Stimulated activated CD8-positive, alpha-beta memory T cell treated with anti-CD3 and anti-CD28 coated beads, Interleukin-7, amount 100 ng/mL, for 1 hour (primary cell): ENCODE measurements around the gene PCNX3.

ENCODE experiments used
- DNase-seq, 2 donors: peaks; one replicate each; pipeline ENCODE4 v3.0.0-alpha.2; 2020; ENCODE audit warnings: low read depth in 2 of 2

The PCNX3 gene

GRCh38 chr11:65639623-65640482, 24.3 kb downstream of the PCNX3 start:
- peak; percentile 37 to 56 for DNase-seq

DNA sequence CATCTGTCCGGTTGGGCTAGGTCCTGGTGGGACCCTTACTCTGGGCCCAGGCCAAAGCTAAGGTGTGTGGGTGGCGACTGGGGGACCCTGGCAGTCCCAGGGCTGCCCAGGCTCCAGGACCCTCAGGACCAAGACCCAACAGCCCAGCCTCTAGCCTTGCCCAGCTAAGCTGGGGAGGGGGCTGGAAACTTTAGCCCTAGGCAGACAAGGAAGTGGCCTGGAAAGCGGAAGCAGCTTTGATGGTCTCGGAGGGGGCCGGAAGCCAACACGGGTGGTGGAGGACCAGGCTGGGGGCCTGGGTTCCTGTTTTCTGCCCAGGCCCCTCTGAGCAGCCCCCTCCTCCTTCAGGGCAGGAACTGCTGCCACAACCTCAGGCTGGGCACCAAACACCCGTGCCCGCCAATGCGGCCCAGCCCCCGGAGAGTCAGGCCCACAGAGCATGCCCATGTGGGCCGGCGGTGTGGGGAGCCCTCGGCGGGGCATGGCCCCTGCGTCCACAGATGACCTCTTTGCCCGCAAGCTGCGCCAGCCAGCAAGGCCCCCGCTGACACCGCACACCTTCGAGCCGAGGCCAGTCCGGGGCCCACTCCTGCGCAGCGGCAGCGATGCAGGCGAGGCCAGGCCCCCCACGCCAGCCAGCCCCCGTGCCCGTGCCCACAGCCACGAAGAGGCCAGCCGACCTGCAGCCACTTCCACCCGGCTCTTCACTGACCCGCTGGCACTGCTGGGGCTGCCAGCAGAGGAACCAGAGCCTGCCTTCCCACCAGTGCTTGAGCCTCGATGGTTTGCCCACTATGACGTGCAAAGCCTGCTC, 25.1 kb downstream of the PCNX3 start:
- peak in 1 of 2 donors; percentile 27 for DNase-seq

DNA sequence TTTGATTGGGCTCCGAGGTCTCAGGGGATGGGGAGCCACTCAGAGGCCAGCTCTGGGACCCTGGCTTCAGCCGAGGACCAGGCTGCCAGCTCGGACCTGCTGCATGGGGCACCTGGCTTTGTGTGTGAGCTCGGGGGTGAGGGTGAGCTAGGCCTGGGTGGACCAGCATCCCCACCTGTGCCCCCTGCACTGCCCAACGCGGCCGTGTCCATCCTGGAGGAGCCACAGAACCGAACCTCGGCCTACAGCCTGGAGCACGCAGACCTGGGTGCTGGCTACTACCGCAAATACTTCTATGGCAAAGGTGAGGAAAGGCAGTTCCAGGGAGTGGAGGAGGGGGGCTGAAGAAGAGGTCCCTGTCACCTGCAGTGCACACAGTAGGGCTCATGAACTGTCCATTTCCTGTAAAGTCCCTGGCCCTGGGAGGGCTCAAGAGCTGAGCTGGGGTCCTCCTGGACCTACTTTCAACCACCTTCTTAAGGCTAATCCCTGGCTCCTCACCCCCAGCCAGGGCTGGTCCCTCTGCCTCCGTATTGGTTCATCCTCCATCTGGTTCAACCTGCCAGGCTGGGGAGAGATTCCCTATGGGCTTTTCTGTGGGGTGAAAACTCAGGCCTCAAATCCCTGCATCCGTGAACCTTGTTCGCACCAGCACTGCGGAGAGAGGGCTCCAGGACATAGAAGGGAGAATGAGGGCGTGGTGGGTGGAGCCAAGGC, 25.9 kb downstream of the PCNX3 start:
- DNase-seq, result no peak

DNA sequence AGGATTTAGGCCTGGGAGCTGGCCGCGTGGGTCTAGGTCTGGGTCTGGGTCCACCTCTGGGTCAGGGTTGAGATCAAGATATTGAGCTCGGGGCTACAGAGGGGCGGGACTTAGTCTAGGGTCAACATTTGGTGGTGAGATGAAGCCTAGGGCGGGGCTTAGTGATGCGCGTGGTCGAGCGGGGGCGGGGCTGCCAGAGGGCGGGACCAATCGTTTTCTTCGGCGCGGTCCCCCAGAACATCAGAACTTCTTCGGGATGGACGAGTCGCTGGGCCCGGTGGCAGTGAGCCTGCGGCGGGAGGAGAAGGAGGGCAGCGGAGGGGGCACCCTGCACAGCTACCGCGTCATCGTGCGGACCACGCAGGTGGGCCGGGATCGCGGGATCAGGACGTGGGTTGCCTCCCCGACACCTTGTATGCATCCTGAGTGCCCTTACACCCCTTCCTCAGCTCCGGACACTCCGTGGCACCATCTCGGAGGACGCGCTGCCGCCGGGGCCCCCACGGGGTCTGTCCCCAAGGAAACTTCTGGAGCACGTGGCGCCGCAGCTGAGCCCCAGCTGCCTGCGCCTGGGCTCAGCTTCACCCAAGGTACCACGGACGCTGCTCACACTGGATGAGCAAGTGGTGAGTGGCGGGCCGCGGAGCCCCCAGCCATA, 26.6 kb downstream of the PCNX3 start:
- DNase-seq, result no peak

DNA sequence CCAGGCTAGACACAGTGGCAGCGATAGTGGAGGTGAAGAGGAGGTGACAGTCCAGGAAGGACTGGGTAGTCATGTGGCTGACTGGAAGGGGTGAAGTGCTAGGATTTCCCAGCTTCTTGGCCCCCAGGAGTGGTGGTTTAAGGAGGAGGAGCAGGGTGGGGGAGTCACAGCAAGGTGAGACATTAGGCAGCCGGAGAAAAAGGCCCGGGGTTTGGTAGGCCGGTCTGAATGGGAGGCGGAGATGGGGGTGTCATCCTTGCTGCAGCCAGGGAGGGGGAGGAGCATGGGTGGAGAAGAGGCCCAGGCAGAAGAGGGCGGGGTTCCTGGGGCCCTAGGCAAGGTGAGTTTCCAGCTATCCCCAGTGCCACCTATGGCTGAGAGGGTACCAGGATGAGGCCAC, 28.4 kb downstream of the PCNX3 start:
- no peak for DNase-seq

GRCh38 chr11:65644837-65645236, 29.3 kb downstream of the PCNX3 start:
- no peak for DNase-seq

DNA sequence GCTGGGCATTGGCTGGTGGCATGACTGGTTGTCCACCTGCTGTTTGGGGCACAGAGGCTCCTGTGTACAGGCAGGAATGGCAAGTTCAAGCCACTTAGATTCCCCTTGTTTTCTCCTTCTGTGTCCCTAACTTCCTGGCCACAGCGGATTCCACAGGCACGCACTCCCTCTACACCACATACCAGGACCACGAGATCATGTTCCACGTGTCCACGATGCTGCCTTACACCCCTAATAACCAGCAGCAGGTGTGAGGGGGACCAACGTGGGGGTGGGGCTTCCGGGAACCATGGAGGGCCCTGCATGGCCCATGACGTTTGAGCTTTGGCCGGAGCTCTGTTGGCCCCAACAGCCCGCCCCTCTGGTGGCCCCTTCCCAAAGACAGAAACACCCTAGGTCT, 30.1 kb downstream of the PCNX3 start:
- no peak for DNase-seq

- no peak for DNase-seq
These were observed 30.8 kb downstream of the PCNX3 start for GRCh38 chr11:65646288-65646957.

DNA sequence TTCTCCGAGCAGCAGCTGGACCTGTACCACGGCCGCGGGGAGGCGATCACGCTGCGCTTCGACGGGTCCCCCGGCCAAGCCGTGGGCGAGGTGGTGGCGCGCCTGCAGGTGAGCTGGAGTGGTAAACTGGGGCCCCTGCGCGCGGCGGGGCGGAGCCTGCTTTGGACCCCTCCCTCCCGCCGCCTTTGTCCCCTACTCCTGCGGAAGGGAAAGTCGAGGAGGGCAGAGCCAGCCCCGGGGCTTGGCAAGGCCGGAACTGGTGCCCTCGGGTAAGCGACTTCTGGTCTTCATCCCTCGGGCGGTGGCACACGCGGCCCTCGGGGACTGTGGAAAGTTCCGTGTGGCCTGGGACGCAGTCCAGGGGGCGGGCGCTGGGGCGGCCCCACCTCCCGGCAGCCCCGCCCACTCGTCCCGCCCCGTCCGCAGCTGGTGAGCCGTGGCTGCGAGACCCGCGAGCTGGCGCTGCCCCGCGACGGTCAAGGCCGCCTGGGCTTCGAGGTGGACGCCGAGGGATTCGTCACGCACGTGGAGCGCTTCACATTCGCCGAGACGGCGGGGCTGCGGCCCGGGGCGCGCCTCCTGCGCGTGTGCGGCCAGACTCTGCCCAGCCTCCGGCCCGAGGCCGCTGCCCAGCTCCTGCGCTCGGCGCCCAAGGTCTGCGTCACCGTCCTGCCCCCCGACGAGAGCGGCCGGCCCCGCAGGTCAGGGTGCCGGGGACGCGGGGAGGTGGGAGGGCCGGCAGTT, 31.6 kb downstream of the PCNX3 start:
- no peak for DNase-seq

- no peak for DNase-seq
These were observed 33.5 kb downstream of the PCNX3 start for GRCh38 chr11:65648997-65649493.

- no peak for DNase-seq
These were observed 34.3 kb downstream of the PCNX3 start for GRCh38 chr11:65649656-65650546.

- no peak for DNase-seq
These were observed 35.2 kb downstream of the PCNX3 start for GRCh38 chr11:65650547-65651338.

DNA sequence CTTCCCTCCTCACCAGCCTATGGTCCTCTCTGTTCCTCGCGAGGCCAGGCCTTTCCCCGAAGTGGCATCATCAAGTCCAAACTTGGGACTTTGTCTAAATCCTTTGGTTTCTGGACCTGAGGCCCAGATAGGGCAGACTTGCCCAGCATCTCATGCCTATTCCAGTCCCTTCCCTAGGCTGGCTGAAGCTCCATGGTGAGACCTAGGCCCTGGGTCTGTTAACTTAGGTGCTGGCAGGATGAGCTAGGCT, 35.7 kb downstream of the PCNX3 start:
- no peak for DNase-seq

DNA sequence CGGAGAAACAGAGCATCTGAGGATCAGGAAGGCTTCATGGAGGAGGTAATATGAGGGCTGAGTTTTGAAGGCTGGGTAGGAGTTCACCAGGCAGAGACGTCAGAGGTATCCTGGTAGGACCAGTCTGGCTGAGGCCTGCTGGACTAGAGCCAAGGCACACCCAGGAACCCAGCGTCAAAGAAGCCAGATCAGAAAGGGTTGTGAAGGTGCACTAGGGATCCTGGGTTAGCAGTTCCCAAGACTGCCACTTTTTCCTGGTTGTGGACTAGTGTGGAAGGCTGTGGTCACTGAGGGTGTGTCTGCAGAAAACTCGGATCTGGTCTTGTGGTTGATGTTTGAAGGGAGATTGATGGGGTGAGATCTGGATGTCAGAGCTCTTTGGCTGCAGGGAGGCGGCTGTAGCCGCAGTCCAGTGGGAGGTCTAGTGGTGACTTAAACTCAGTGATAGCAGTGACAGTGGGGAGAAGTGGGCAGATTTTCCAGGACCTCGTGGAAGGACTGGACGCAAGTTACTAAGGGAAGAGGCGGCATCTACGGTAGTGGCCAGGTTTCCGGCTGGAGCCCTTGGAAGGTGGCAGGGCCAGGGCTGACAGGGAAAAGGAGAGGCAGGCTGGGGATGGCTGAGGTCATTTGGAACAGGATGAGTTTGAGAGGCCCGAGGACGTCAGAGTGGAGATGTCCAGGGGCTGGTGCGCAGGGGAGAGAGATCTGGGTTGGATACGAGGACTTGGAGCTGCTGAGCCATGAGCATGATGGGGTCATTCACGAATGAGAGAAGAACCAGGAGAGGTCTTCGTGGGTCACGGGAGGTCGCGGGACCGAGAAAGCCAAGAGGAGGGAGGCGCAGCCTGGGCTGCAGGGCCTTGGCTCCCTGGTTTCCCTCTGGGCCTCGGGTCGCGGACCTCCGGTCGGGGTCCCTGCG, 36.3 kb downstream of the PCNX3 start:
- DNase-seq, result no peak

GRCh38 chr11:65652511-65653228, 37.1 kb downstream of the PCNX3 start:
- peak; percentile 93 to 96 for DNase-seq

- no peak for DNase-seq
These were observed 38.0 kb downstream of the PCNX3 start for GRCh38 chr11:65653229-65654225.
